GM10248 (cell line): ENCODE data around the gene OR13J1.
"Not testable (repeated sequence)": the region's sequence is repeated elsewhere in the genome, so short reads cannot be mapped to it uniquely, and the experiment has no call there.

ENCODE experiments used
- CTCF ChIA-PET: fragments of 300-600 bp; sonication (Branson Sonifier 250); formaldehyde crosslinking; extraction: SDS; loops from one replicate; lab custom pipeline; 2021; ENCODE audit warnings: antibody characterized with exemption; lab: Yijun Ruan, JAX
- POLR2A ChIA-PET: fragments of 350-650 bp; sonication (Branson Sonifier 250); formaldehyde crosslinking; extraction: SDS; loops from one replicate; lab custom pipeline; 2020; ENCODE audit warnings: antibody characterized with exemption; lab: Yijun Ruan, JAX
- DNase-seq: peaks from one replicate; pipeline ENCODE4 v3.0.0; 2012; ENCODE audit errors: extremely low spot score
- TF ChIP-seq, protein P1 (sequence below): IDR thresholded peaks from 2 replicates; pipeline ENCODE4 v1.5.1; 2012; ENCODE audit warnings: mild to moderate bottlenecking, low read depth; ENCODE audit errors: extremely low read depth, missing control alignments, control extremely low read depth

Gene OR13J1, protein sequence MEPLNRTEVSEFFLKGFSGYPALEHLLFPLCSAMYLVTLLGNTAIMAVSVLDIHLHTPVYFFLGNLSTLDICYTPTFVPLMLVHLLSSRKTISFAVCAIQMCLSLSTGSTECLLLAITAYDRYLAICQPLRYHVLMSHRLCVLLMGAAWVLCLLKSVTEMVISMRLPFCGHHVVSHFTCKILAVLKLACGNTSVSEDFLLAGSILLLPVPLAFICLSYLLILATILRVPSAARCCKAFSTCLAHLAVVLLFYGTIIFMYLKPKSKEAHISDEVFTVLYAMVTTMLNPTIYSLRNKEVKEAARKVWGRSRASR

GRCh38 chr9:35870351-35870923, at the start of gene OR13J1:
OR13J1 (minus strand) TSS chr9:35870401; CDS start chr9:35870401, 0 bp downstream.
- no peak for DNase-seq
- CTCF ChIA-PET = interaction anchor here (1.4 to 4.2 kb wide), 2 partner anchors 26 to 44 kb away, joined by 3 to 15 read pairs; no protein-coding TSS in a partner anchor
- POLR2A ChIA-PET = no interaction called here
- TF ChIP-seq, protein P1, sequence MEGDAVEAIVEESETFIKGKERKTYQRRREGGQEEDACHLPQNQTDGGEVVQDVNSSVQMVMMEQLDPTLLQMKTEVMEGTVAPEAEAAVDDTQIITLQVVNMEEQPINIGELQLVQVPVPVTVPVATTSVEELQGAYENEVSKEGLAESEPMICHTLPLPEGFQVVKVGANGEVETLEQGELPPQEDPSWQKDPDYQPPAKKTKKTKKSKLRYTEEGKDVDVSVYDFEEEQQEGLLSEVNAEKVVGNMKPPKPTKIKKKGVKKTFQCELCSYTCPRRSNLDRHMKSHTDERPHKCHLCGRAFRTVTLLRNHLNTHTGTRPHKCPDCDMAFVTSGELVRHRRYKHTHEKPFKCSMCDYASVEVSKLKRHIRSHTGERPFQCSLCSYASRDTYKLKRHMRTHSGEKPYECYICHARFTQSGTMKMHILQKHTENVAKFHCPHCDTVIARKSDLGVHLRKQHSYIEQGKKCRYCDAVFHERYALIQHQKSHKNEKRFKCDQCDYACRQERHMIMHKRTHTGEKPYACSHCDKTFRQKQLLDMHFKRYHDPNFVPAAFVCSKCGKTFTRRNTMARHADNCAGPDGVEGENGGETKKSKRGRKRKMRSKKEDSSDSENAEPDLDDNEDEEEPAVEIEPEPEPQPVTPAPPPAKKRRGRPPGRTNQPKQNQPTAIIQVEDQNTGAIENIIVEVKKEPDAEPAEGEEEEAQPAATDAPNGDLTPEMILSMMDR = no peak

DNA sequence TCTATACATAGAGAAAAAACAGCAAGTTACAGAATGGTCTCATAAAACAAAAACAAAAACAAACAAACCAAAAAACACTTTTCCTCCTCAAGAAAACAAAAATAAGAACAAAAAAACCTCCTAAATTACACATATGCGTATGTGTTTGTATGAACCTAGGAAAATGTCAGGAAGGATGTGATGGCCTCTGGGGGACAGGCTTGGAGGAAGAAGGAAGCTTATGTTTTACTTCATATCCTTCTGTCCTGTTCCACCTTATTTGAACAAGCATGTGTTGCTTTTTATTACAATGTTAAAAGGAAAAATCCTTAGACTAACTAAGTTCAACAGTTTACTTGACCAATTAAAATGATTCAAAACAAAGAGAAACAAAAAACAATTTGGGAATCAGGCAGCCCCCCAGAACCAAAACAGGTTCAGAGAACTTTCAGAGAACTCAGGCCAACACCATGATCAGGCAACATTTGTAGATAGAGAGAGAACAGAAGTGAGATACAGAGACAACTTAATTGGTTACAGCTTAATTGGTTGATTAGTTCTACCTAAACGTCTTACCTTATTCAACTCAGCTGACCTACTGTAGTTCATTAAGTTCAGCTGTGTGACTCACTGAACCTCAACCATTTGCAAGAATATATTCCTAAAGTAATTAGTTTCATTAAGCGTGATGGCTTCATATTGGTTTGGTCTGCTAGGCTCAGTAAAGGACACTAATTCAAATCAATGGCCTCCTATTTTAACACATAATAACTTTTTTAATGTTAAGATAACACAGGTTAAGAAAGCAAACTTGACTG, 49.2 kb upstream of the OR13J1 start:
- ChIA-PET POLR2A (no interaction called here), CTCF (interaction anchor here (1.2 to 2.8 kb wide), 5 partner anchors 12 to 110 kb away, joined by 3 to 11 read pairs (median 4); no protein-coding TSS in a partner anchor)
- DNase-seq = no peak
- TF ChIP-seq, protein P1 = no peak

DNA sequence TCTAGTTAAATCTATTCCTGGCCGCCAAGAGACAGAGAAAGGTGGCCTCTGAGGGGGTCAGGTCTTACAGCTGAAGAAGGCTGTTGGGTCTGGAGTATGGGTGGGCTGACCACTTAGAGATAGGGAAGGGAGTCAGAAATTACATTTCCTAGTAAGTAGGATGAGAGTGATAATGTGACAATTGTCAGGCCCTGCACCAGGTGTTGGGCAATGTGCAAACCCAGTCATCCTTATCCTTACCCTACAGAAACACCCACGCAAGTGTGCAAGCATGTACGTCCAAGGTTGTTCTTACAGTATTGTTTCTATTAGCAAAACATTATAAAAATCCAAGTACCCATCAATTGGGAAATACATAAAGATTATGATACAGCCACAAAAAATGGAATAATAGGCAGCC, 48.6 kb upstream of the OR13J1 start:
- TF ChIP-seq, protein P1 = no peak
- ChIA-PET POLR2A (no interaction called here), CTCF (interaction anchor here (2.2 to 2.8 kb wide), 2 partner anchors 15 to 37 kb away, joined by 10 to 11 read pairs; no protein-coding TSS in a partner anchor)
- DNase-seq = no peak

DNA sequence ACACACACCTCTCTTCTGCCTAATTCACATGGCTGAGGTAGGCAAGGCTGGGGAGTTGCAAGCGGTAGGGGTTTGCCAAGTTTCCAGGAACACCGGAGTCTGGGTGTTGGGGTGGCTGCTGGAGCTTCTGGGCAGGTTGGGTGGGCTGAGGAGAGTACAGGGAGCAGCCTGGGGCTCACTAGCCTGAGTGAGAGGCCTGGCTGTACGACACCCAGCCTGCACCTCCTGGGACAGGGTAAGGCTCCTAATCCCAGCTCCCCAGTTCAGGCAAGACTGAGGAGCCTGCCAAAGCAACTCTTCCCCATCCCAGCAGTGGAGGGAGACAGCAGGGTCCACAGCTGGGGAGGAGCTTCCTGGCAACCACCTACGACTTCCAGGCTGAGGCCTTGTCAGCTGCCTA, 47.1 kb upstream of the OR13J1 start:
- TF ChIP-seq, protein P1 = no peak
- POLR2A ChIA-PET = no interaction called here
- no peak for DNase-seq
- CTCF ChIA-PET = interaction anchor here (0.9 to 2.8 kb wide), 2 partner anchors 14 to 35 kb away, joined by 3 to 10 read pairs; no protein-coding TSS in a partner anchor

DNA sequence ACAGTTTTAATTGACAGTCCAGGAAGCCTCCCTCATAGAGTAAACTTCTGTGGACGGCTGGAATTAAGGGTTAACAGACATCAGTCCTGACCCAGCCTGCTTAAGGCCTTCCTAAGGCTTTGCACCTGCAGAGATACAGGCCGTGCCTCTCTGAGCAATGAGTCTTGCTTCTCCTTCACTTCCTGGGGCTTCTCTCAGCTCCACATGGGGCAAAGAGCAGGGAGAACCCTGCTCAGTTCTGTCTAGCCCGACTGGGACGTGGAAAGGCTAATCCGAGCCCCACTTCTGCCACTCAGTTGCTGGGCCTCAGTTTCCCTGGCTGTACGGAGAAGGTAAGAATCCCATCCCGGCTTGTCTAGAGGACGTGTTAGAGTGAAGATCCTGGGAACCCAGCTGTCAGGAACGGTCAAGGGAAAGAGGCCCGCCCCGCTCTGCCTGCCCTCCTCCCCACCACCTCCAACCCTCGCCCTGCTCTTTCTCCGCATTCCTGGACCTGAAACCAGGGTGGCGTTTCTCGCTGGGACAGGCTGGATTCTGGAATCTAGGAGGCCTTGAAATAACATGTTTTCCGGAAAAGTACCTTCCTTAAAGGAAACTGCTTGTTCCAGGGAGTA, 45.6 kb upstream of the OR13J1 start:
- TF ChIP-seq, protein P1 = no peak
- no peak for DNase-seq
- ChIA-PET POLR2A (no interaction called here), CTCF (interaction anchor here (1.1 kb wide), 1 partner anchor 11 kb away, joined by 3 read pairs; no protein-coding TSS in a partner anchor)

- no peak for DNase-seq
- ChIA-PET CTCF (interaction anchor here (1.1 kb wide), 1 partner anchor 9 kb away, joined by 3 read pairs; no protein-coding TSS in a partner anchor), POLR2A (no interaction called here)
- TF ChIP-seq, protein P1 = no peak
Measured at GRCh38 chr9:35914301-35914807, 44.2 kb upstream of the OR13J1 start.

- CTCF ChIA-PET = interaction anchor here (1.4 kb wide), 1 partner anchor 10 kb away, joined by 5 read pairs; no protein-coding TSS in a partner anchor
- POLR2A ChIA-PET, DNase-seq: not testable (repeated sequence)
Measured at GRCh38 chr9:35913429-35913828, 43.2 kb upstream of the OR13J1 start.
